AG08396 (cell line): Measurements from ENCODE around the gene CITED4.
A peak's percentile ranks its signal among the peaks of the same experiment; 100 is the strongest.

Source experiments
- DNase-seq: peaks from one replicate; pipeline ENCODE4 v3.0.0; 2012; ENCODE audit warnings: low spot score, mixed read lengths

CITED4 gene

DNA sequence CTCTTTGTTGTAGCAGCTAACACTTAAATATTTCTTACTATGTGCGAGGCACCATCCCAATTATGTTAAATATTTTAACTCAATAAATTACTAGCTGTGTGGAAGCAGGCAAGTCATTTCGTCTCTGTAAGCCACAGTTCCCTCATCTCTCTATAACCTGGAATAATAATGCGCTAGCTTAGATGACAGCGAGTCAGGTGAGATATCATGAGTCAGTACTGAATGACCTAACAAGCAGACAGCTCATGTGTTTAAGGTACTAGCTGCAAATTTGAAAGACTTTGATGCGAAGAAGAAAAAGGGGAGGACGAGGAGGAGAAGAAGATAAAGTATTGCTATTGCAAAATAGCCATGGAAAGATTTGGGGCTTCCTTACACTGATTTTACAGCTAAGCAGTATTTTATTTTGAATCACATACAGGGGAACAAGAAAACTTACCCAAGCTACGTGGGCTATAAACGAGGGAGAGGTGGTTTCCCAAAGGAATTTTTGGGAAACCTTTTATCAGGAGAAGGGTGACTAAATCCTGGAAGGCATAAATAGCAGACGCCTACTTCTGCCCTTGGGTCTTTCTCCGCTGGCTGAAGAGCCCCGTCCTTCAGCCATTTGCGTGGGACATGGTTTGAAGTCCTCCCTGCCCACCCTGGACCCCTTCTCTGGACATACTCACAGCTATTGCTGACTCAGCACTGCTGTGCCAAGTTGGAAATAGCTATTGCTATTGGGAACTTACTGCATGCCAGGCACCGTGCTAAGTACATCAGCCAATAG lies 8.9 kb downstream of the CITED4 start:
- no peak for DNase-seq

DNA sequence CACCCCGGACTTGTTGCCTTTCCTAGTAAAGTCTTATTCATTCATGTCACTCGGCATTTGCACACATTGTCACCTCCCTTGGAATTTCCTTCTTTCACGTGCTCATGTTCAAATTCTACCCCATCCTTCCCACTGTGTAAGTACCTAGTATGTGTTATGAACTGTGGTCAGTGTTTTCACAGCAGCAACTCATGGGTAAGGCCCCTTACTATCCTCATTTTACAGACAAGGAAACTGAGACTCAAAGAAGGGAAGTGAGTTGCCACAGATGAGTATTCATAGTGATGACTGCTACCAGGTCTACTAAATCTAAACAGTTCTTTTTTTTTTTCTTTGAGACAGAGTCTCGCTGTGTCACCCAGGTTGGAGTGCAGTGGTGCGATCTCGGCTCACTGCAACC lies 10.5 kb downstream of the CITED4 start:
- no peak for DNase-seq

DNA sequence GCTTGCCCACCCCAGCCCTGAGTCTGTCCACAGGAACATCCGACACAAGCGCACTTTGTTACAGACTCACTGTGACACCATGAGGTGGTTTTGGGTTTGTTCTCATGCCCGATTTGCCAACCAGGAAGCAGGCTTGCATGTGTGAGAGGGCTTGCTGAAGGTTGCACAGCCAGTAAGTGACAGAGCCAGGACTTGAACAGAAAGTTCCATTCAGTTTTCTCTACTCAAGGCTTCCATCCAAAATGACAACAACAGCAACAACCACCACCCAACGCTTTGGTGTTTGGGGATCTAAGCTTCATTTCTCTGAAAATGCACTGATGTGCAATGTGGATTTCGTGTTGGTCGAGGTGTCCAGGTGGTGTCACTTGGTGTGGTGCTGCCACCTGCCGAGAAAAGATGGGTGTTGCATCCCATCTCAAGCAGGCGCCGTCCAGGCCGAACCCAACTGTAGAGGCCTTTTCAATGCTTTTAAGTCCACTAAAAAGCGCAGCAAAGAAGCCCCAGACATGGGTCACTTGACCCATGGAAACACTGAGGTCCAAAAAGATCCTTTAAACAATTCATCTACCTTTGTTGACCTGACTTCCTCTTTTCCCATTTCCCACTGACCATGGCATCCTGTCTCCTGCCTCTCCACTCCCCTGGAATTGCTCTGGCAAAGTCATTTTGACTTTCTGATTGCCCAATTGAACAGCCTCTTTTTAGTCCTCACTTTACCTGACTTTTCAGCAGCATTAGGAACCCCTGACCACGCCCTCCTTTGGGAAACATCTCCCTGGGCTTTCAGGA lies 12.2 kb downstream of the CITED4 start:
- DNase-seq = peak; percentile 78

DNA sequence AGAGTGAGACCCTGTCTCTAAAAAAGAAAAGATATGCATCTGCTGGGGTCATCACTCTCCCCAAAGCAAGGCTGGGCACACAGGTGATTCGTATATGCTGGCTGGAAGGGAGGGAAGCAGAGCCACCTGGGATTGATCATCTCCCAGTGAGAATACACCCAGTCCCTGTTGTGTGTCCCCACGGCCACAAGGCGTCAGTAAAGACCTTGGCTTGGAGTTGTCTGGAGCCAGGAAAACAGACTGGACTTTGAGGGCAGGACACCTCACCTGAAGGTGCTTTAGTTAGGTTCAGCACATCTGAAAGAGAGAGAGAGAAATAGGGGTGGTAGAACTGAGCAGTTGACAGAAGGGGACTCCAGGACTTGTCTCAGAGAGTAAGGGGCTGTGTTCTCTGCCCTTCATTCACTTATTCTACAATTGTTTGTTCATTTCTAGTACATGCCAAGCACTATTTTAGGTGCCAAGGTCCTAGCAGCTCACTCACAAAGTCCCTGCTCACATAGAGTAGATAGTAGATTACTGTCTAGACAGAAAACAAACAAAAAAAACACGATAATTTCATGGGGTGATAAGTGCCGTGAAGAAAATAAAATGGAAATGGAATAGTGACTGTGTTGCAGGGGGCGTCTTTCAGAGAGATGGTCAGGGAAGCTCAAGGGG lies 13.5 kb downstream of the CITED4 start:
- peak; percentile 78 for DNase-seq

DNA sequence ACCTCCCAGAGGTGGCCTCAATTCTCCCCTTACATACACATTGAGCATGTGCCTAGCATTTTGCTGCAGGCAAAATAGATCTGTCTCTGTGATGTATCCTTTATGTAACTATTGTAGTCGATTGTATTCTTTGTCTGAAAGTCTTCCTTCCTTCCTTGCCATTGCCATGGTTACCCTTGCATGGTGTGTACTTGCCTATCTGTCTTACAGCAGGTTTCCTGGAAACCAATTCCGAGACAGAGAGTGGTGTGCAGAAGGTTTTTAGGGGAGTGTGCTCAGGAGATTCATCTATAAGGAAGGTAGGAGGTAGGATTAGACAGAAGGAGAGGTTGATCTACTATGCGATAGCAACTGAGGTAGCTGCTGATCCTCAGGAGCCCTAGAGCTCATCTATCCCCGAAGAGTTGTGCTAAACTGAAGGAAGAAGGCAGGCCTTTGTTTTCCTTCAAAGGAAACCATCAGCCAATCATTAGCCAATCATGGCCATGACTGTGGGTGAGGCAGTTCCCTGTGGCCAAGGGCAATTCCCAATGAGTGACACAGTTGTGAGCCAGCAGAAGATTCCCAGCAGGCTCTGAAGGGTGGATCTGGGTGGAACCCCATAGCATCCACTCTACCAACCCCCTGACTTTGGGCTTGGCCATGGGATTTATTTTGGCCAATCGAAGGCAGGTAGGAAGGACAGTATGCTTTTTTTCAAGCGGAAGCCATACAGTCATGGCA lies 15.0 kb downstream of the CITED4 start:
- no peak for DNase-seq

DNA sequence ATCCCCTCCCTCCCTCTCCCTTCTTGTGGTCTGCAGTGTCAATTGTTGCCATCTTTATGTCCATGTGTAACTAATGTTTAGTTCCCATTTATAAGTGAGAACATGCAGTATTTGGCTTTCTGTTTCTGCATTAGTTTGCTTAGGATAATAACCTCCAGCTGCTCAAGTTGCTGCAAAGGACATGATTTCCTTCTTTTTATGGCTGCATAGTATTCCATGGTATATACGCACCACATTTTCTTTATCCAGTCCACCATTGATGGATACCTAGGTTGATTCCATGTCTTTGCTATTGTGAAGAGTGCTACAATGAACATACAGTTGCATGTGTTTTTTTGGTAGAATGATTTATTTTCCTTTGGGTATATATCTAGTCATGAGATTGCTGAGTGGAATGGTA lies 16.3 kb downstream of the CITED4 start:
- no peak for DNase-seq

DNA sequence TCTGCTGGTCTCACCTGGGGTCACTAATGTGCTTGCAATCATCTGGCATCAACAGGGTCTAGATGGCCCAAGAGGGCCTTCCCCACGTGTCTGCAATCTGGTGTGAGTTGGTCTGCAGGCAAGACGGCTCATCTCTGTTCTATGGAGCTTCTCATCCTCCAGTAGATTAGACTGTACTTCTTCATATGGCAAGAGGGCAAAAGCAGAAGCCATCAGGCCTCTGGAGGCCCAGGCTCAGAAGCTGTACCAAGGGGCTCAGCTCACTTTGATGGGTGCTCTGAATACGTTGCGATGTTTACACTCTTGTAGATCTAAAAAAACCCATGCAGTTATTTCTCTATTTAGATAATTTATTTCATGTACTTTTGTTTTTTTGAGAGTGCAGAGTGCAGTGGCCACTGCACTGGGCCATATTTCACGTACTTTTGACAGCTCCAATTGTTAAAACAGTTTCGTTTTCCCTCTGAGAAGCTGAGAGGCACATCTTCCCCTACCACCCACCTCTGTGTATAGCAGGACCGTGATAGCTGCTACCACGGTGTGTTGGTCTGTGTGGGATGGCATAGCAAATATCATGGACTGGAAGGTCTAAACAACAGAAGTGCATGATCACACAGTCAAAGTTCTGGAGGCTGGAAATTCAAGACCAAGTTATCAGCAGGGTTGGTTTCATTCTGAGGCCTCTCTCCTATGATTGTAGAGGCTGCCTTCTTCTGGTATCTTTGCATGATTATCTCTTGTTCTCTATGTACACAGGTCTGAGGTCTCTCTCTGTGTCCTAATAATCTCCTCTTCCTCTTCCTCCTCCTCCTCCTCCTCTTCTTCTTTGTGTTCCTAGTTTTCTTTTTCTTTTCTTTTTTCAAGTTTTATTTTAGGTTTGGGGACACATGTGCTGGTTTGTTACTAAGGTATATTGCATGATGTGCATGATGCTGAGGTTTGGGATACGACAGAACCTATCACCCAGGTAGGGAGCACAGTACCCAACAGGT lies 17.0 kb downstream of the CITED4 start:
- DNase-seq = no peak

DNA sequence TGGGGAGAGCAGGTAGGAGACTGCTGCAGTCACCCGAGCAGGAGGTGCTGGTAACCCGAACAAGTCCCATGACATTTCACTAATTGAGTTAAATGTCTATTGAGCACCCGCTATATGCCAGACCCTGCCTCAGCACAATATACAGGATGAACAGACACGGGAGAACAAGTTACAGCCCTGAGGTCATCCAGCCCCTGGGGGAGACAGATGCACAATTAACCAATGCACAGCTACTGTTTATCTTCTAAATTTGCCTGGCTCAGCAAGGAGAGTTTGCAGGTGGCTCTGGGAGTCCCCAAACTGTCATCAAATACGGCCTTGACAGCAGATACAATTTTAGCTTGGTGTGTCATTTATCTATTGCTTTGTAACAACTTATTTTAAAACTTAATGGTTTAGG lies 18.1 kb downstream of the CITED4 start:
- DNase-seq = no peak

DNA sequence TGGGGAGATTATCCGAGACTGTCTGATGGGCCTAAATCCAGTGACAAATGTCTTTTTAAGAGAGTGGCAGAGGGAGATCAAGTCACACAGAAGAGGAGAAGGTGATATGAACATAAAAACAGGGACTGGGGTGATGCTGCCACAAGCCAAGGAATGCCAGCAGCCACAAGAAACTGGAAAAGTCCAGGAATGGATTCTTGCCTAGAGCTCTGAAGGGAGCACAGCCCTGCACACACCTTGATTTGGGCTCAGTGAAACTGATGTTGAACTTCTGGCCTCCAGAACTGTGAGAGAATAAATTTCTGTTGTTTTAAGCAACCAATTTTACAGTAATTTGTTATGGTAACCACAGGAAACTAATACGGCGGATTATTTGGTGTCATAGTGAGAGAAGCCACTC lies 19.5 kb downstream of the CITED4 start:
- no peak for DNase-seq

DNA sequence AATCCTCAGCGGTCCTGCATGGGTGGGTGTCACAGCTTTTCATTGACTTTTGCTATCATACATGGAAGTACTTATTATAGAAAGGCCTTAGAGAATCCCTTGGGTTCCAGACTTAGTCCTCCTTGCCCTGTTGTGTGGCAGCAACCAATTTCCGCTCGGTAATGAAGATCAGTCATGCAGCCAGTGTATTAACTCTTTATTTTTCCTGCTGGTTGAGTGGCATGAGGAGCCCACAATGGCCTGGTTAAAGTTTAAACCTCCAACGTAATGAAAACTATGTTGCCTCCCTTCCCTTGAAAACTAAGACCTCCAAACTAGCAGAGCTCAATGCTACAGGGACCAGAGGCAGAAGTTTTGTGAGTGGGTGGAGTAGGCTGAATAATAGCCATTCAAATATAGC lies 20.0 kb downstream of the CITED4 start:
- DNase-seq = no peak

DNA sequence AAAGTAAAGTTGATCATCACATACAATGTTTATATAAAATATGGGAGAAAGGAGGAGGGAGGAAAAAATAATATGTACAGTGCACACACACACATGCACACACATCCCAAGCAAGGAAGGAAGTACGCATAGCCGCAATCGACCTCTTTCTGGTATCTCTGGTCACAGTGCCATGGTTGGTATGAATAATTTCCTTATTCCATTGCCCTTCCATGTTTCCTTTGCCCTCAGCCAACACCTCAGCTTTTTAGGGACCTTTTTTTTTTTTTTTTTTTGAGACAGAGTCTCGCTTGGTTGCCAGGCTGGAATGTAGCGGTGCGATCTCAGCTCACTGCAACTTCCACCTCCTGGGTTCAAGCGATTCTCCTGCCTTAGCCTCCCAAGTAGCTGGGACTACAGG lies 20.6 kb downstream of the CITED4 start:
- no peak for DNase-seq

DNA sequence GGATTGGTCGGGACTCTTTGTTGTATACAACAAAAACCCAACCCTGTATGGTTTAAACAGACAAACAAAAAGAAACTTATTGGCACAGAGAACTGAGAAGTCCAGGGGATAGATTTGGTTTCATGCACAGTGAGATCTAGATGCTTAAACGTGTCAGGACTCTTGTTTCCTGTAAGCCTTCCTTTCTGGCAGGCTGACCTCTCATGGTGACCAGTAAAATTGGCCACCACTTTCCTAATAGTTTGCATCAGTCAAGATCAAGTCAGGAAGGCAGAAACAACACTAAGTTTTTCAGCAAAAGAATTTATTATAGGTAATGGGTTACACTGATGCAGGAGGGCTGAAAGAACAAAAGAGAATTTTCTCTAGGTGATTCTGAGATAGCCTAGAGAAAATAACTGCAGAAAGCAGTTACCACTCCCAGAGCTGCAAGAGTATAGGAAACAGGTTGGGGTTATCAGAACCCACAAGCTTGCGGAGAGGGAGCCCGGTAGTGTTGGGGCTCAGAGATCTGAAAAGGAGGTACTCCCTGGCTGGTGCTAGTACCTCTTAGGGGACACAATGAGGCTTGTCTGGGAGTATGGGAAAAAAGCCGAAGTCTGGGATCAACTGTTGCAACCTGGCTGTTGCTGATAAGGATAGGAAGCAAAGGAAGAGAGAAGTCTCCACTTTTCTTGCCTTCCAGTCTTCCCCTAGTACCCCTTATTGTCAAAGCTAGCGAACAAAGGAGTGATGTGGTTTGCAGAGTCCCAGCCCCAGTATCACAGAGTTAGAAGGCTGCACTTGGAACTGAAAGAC lies 21.4 kb downstream of the CITED4 start:
- no peak for DNase-seq

DNA sequence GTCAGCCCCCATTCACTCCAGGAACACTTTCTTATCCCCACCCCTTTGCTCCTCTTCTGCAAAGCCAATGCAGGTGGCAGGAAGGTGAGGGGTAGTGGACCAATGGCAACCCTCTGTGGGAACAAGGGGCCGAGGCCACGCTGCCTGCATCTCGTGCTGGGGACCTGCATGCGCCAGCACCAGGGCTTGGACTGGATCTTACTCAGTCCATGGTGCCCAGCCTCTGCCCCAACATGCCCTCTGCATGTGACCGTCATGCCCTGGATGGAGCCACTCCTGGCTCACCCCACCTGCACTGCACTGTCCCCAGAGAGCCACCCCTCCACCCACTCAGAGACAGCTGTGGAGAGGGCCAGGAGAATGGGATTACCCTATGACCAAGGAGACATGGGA lies 22.2 kb downstream of the CITED4 start:
- no peak for DNase-seq

DNA sequence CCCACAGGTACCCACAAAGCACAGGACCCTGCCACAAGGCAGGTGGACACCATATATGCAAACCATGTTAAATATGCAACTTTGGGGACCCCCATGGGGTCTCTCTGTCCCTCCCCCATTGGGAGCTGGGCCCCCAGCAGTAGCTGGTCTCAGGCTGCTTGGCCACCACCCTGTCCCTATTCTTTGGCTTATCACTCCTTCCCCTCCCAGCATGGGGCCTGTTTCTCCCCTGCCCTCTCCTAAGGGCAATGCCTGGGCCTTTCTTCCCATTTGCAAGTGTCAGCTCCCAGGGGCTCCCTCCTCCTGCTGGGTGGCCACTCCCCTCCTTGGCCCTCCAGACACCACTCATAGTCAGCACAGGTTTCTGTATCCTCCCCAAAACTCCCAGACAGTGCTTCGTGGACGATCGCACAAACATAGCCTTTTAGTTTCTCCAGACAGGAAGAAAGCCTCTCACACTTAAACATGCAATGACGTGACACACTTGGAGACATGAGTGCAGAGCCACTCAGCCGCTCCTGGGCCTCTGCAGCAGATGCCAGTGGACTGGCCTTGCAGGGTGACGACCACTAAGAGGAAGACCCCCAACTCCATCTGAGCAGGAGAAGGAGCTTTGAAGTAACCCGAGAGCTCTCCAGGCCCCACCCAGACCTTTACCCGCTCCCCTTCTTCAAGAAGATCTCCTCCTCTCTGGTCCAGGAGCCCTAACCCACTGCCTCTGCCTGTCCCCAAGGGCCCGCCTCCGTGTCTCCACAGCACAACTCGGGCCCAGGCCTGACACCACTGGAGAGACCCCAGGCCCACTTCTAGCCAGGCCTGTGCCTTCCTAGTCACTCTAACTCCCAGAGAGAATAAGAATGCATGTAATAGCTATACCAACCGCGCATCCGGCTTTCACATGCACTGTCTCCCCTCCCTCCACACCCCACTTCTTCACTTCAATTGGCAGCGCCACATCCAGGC lies 22.9 kb downstream of the CITED4 start:
- DNase-seq = no peak

DNA sequence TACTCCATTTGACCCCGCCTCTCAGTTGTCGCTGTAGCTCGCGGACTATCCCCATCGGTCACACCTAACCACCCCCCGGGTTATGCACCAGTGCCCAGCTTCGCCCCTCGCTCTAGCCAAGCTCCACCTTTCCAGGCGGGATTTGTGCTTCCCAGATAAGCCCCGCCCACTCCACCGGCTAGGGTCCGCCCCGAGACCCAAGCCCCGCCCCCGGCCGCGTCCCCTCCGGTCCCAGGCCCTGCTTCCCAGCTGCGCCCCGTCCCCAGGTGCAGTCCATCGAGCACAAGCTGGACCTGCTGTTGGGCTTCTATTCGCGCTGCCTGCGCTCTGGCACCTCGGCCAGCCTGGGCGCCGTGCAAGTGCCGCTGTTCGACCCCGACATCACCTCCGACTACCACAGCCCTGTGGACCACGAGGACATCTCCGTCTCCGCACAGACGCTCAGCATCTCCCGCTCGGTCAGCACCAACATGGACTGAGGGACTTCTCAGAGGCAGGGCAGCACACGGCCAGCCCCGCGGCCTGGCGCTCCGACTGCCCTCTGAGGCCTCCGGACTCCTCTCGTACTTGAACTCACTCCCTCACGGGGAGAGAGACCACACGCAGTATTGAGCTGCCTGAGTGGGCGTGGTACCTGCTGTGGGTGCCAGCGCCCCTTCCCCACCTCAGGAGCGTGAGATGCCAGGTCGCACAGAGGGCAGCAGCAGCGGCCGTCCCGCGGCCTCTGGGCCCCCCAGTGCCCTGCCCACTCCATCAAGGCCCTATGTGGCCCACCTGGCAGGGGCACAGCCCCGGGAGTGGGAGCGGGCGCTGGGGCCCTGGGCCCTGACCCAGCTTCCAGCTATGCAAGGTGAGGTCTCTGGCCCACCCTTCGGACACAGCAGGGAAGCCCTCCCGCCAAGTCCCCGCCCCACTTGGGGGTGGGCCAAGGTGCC lies 23.9 kb downstream of the CITED4 start:
- DNase-seq = no peak

DNA sequence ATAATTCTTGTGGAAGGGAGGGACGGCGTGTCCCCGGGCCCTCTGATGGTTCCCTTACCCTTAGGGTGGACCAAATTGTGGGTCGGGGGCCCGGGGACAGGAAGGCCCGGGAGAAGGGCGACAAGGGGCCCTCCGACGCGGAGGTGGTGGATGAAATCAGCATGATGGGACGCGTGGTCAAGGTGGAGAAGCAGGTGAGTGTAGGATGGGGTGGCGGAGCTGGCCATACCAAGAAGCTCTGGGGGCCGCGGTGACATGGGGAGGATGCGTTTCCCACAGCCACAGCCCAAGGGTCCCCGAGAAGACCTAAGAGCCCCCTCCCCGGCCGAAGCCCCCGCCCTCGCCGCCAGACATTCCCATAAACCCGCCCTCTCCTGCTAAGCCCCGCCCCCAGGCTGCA lies 24.6 kb downstream of the CITED4 start:
- DNase-seq = no peak

DNA sequence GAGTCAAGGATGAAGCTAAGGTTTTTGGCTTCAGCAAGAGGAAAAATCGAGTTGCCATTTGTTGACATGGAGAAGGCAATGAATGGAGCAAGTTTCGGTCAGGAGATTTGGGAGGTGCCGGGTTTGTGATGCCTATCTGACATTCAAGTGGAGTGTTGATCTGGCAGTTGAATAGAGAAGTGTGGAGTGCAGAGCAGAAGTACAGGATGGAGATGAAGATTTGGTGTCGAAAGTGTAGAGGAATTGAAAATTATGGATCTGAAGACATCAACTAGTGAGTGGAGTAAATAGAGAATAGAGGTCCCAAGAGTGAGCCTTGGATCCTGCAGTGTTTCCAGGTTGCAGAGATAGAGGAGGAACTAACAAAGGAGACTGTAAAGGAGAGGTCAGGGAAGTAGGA lies 25.9 kb downstream of the CITED4 start:
- no peak for DNase-seq

DNA sequence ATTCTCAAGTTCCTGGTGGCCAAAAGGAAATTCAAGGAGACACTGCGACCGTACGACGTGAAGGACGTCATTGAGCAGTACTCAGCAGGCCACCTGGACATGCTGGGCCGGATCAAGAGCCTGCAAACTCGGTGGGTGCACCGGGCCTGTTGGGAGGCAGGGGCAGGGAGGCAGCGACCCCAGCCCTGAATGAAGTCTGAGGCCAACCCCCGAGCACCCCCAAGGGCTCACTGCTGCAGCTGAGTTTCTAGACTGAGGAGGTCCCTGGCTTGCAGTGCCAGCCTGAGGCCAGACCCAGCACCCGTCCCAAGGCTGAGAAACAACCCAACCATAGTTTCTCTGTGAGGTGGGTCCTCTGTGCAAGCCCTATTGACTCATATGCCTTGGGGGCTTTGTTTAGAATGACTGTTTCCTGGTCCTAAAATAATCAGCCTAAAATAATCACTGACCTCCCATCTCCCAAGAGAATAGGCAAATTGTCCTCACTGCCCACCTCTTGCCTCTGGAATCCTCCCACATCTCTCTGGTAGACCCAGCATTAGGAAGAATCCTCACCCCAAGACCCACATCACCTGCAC lies 27.1 kb downstream of the CITED4 start:
- no peak for DNase-seq
